AG09309 (cell line): Measurements from ENCODE around the gene SIVA1.

Experiments used
- DNase-seq: peaks from one replicate; pipeline ENCODE4 v3.0.0-alpha.2; 2010; ENCODE audit warnings: low read depth
- H3K4me3 ChIP-seq: 2 replicates; pipeline ENCODE4 v1.5.1; 2011; ENCODE audit warnings: mild to moderate bottlenecking, low read depth, low read length, moderate library complexity; ENCODE audit not compliant: control insufficient read depth
- CTCF ChIP-seq: IDR thresholded peaks from 2 replicates; pipeline ENCODE4 v1.5.1; 2011; ENCODE audit warnings: mild to moderate bottlenecking, low read depth, low read length, inconsistent platforms; ENCODE audit not compliant: insufficient read depth, control insufficient read depth; ENCODE audit errors: missing control alignments

SIVA1 gene

DNA sequence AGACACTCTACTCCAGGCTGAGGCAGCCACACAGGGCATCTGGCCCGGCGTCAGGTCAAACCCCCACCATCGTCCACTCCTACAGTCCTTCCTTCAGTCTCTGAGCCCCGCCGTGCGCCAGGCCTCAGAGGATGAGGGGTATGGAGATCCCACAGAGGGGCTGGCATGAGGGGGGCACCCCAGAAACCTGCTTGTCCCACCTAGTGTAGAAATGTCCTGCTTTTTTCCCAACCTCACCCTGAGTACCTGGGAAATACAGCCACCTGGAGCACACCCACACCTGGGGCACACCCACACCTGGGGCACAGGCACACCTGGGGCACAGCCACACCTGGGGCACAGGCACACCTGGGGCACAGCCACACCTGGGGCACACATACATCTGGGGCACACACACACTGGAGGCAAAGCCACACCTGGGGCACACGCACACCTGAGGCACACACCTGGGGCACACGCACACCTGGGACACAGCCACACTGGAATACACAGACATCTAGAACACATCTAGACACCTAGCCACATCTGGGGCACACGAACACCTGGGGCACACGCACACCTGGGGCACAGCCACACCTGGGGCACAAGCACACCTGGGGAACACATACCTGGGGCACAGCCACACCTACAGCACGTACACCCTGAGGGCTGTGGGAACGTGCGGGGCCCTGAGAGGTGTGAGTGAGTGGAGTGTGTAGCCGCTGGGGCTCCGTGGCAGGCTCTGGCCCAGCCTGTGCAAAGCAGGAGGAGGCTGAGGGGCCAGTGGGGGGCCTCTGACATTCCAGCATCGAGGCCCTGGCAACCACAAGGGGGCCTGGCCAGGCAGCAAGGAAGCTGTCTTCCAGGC lies 24.2 kb downstream of the SIVA1 start:
- no peak for TF ChIP-seq CTCF
- no peak for DNase-seq
- no peak overlapping the region for H3K4me3 ChIP-seq

DNA sequence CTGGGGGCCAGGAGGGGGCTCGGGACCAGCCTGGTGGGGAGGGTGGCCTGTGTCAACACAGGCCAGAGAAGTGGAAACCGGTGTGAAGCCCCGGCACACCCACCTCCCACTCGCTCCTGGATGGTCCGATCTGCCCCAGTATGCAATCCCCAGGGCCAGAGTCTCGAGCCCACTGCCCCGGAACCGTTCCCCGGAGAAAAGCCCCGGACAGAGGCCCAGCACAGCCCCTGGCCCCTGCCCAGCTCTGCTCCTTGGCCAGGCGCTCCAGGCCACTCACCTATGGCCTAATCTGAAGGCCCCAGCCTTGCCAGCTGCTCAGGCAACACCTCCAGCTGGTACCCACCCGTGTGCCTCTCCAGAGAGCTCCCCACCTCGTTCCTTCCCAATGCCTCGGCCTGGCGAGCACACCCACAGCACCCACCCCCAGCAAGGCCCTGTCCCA lies 24.9 kb downstream of the SIVA1 start:
- no peak overlapping the region for H3K4me3 ChIP-seq
- no peak for DNase-seq
- no peak for TF ChIP-seq CTCF

DNA sequence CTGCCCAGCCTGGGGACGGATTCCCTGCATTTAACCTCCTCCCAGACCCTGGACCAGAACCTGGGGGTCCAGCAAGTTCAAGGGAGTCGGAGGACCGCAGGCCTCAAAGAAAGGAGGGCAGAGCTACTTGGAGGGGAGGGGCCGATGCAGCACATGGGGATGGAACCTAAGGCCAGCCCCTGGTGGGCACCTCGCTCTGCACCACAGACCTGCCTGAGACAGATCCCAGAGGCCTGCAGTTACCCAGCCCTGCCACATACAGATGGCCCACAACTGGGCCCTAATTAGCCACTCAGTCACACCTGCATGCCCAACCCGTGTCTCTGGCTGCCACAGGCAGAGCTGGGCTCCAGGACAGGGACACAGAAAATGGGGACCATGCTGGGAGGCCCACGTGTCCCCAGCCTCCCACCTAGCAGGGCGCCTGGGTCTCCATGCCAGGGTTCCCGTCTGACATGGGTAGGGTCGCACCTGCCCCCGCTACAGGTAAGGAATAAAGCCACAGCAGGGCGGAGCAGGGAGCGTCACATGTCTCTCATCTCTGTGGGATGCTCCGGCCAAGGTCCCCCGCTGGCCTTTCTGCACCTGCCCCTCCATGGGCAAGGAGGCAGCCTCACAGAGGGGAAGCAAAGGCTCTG lies 25.9 kb downstream of the SIVA1 start:
- H3K4me3 ChIP-seq: no peak overlapping the region
- no peak for TF ChIP-seq CTCF
- no peak for DNase-seq

DNA sequence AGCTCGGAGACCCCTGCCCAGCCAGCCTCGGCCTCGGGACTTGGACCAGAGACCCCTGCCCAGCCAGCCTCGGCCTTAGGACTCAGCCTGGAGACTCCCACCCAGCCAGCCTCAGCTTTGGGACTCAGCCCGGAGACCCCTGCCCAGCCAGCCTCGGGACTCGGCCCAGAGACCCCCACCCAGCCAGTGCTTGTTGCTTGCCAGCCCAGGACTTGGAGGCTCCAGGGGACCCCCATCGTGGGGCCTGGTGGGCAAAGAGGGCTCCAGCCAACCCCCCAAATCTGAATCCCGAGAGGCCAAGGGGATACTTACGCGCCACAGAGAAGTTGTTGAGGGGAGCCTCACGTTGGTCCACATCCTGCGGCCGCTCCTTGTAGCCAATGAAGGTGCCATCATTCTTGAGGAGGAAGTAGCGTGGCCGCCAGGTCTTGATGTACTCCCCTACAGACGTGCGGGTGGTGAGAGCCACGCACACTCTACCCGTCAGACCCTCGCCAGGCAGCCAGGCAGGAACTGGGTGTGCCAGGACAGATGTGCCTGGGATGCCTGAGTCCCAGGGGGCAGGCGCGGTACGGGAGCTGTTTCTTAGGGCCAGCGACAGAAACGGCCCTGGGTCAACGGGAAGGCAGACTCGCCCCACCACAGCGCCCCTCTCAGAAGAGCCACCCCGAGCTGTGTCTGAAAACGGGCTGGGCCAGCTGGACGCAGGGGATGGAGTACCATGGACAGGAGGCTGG lies 27.0 kb downstream of the SIVA1 start:
- no peak overlapping the region for H3K4me3 ChIP-seq
- TF ChIP-seq CTCF: no peak
- DNase-seq: no peak

- no peak for TF ChIP-seq CTCF
- no peak for DNase-seq
- no peak overlapping the region for H3K4me3 ChIP-seq
These were observed 27.6 kb downstream of the SIVA1 start for GRCh38 chr14:104780513-104781030.

DNA sequence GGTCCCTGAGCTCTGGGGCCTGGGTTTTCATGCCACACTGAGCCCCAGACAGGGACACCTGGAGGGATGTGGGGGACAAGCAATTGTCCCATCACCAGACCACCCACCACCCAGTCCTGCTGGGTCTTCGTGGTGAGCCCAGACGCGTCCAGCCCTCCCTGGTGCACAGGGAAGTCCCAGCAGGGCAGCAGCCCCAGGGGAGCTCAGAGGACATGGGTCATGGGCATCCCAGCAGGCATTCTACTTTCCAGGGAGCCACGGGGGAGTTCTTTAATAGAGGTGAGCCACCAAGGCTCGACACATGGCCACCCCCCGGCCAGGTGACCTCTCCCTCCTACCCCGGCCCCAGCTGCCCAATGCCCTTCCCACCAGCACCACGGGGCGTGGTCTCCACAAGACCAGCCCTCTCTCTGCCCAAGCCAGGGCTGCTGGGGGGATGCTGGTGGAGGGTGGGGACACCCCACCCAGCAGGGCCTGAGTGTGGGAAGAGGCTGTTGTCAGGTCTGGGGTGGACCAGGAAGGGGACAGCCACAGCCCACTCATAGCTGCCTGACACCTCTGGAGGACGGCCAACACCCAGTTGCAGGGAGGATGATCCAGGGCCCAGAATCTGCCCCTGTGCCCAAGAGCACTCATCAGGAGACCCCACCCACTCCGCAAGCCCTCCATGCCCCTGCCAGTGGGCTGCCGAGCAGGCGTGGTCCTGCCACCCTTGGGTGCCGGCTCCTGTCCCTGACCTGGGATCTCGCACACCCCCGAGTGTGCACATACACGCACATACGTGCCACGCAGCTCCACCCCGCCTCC lies 28.5 kb downstream of the SIVA1 start:
- TF ChIP-seq CTCF: no peak
- no peak overlapping the region for H3K4me3 ChIP-seq
- no peak for DNase-seq
